AG09309 (cell line): ENCODE results near the gene AKAP8L.
"Not testable (repeated sequence)": the region's sequence is repeated elsewhere in the genome, so short reads cannot be mapped to it uniquely, and the experiment has no call there.

Experiments
- DNase-seq: peaks from one replicate; pipeline ENCODE4 v3.0.0-alpha.2; 2010; ENCODE audit warnings: low read depth
- H3K4me3 ChIP-seq: 2 replicates; pipeline ENCODE4 v1.5.1; 2011; ENCODE audit warnings: mild to moderate bottlenecking, low read depth, low read length, moderate library complexity; ENCODE audit not compliant: control insufficient read depth
- TF ChIP-seq, protein P1 (sequence below): IDR thresholded peaks from 2 replicates; pipeline ENCODE4 v1.5.1; 2011; ENCODE audit warnings: mild to moderate bottlenecking, low read depth, low read length, inconsistent platforms; ENCODE audit not compliant: insufficient read depth, control insufficient read depth; ENCODE audit errors: missing control alignments

AKAP8L gene

DNA sequence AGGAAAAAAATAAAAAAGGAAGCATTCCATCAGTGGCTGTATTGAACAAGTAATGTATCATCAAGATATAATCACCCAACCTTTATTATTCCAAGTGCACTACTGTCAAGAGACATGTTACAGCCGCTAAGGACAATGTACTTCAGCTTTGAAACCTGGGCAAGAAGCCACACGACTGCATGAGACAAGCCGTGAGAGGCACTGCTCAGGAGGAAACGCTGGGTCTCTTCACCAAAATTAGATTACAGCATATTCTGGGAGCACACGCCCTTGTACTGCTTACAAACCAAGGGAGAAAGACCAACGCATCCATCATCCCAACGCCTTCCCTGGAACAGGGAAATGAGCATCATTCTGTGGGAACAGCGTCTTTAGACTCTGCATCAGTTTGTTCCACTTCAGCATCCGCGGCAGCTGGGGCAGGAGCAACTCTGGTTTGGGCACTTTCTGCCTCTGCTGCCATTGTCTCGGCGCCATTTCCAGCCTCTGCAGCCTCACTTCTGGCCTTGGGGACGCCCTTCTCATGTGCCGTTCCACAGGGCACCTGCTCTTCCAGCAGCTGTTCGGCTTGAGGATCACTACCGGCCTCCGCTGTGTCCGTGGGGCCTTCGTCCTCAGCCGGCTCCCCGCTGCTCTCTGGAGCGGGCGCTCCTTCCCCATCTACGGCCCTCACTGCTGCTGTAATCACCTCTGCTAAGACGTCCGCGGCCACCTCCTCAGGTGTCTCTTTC is 64.1 kb downstream of the AKAP8L start:
- no peak for DNase-seq
- TF ChIP-seq, protein P1, sequence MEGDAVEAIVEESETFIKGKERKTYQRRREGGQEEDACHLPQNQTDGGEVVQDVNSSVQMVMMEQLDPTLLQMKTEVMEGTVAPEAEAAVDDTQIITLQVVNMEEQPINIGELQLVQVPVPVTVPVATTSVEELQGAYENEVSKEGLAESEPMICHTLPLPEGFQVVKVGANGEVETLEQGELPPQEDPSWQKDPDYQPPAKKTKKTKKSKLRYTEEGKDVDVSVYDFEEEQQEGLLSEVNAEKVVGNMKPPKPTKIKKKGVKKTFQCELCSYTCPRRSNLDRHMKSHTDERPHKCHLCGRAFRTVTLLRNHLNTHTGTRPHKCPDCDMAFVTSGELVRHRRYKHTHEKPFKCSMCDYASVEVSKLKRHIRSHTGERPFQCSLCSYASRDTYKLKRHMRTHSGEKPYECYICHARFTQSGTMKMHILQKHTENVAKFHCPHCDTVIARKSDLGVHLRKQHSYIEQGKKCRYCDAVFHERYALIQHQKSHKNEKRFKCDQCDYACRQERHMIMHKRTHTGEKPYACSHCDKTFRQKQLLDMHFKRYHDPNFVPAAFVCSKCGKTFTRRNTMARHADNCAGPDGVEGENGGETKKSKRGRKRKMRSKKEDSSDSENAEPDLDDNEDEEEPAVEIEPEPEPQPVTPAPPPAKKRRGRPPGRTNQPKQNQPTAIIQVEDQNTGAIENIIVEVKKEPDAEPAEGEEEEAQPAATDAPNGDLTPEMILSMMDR: no peak

DNA sequence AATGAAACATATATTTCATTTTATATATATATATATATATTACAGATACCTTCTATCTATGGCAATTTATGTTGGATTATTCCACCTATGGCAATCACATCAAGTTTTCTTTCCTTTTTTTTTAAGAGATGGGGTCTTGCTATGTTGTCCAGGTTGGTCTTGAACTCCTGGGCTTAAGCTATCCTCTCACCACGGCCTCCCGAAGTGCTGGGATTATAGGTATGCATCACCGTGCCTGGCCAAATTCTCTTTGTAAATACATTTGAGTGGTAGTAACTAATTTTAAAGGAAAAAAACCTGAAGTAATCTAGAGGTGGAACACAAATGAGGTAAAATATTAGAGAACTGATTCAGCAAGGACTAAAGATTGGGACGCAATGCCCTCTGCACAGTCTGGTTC is 64.9 kb downstream of the AKAP8L start:
- no peak overlapping the region for H3K4me3 ChIP-seq
- no peak for DNase-seq
- TF ChIP-seq, protein P1: no peak

More for the DNA sequence above, 64.1 kb downstream of the AKAP8L start:
- H3K4me3 ChIP-seq: no peak overlapping the region

DNA sequence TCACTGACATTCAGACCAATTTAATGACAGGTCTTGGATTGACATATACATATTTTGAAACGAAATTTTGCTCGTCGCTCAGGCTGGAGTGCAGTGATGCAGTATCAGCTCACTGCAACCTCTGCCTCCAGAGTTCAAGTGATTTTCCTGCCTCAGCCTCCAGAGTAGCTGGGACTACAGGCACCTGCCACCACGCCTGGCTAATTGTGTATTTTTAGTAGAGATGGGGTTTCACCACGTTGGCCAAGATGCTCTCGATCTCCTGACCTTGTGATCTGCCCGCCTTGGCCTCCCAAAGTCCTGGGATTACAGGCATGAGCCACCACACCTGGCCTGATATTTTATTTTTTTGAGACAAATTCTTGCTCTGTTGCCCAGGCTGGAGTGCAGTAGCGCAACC is 66.3 kb downstream of the AKAP8L start:
- not testable (repeated sequence) for H3K4me3 ChIP-seq, DNase-seq

DNA sequence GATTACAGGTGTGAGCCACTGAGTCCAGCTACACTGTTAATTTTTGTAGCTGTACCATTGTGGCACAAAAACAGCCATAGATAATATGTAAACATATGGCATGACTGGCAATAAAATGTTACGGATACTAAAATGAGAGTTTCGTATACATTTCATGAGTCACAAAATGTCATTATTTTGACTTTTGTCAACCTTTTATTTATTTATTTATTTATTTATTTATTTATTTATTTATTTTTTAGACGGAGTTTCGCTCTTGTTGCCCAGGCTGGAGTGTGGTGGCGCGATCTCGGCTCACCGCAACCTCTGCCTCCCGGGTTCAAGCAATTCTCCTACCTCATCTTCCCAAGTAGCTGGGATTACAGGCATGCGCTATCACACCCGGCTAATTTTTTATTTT is 77.5 kb downstream of the AKAP8L start:
- not testable (repeated sequence) for DNase-seq, H3K4me3 ChIP-seq

DNA sequence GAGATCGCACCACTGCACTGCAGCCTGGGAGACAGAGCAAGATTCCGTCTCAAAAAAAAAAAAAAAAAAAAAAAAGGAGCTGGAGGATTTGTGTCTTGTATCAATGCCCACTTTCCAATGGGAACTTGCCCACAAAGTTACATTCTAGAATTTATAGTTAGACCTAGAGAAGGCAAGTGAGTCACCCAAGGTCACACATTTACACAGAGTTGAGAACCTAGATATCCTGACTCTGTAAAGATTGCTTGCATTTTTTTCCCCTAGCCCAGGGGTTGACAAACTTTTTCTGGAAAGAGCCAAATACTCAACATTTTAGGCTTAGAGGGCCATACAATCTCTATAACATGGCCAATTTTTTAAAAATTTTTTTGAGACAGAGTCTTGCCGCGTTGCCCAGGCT is 78.7 kb downstream of the AKAP8L start:
- DNase-seq: no peak
- TF ChIP-seq, protein P1: no peak
- H3K4me3 ChIP-seq: no peak overlapping the region

DNA sequence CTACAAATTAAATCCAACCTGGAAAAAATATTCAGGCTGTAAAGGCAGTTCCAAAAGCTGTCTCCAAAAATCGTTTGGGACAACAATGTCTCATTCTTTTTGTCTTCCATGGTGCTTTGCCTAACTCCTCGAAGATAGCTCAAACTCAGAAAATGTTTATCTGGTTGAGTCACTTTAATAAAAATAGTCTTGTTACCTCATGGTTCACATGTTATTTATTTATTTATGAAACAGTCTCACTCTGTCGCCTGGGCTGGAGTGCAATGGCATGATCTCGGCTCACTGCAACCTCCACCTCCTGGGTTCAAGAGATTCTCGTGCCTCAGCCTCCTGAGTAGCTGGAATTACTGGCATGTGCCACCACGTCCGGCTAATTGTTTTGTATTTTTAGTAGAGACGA is 81.6 kb downstream of the AKAP8L start:
- TF ChIP-seq, protein P1: no peak
- H3K4me3 ChIP-seq: no peak overlapping the region
- peak; percentile 40 for DNase-seq

DNA sequence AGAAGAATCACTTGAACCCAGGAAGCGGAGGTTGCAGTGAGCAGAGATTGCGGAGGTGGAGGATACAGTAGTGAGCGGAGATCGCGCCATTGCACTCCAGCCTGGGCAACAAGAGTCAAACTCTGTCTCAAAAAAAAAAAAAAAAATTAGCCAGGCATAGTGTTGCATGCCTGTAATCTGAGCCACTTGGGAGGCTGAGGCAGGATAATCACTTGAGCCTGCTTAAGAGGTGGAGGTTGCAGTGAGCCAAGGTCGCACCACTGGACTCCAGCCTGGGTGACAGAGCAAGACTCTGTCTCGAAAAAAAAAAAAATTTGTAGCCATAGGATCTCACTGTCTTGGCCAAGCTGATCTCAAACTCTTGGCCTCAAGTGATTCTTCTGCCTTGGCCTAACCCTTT is 82.8 kb downstream of the AKAP8L start:
- not testable (repeated sequence) for H3K4me3 ChIP-seq, DNase-seq

DNA sequence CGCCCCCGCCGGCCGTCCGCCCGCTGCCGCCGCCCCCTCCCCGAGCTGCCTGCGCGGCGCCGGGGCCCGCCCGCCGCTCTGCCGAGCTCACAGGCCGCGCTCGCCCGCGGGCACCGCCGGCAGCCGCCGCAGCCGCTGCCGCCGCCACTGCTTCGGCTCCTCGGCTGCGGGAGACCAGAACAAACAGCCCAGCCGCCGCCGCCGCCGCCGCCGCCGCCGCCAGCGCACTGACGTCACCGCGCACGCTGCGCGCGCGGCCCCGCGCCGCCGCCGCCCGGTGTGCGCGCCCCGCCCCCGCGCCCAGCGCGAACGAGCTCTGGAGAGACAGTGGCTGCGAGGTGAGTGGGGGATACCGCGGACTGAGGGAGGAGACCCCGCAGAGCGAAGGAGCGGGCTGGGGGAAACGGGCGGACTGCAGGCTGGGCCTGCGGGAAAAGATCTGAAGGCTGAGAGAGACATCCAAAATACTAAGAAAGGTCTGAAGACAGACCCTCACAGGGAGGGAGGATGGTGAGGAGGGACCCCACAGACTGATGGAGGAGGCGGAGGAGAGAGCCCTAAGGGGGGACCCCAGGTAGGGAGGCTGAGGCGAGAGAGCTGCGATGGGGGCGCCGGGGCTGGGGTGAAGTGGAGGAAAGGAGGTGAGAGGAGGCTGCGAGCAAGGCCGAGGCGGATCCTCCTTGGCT is 86.3 kb downstream of the AKAP8L start, which contains the start of gene BRD4:
TSS of gene BRD4 (minus strand) at position 229 of the 686 bp plus-strand sequence. CDS start 59,440 bp downstream, outside the sequence.
- peak within 1 kb of the TSS; percentile 82 for H3K4me3 ChIP-seq
- TF ChIP-seq, protein P1: no peak
- no peak for DNase-seq
